Measurements from ENCODE around the gene ARHGAP26. TPM values are rescaled to one million over a fixed set of nuclear protein-coding genes. Genes with fewer than 3 reads are reported as not detected.

Gene ARHGAP26
- total and polyA plus RNA-seq, 7 experiments from 2014 or later, result 10.5 to 123 (median 22.7) TPM

DNA sequence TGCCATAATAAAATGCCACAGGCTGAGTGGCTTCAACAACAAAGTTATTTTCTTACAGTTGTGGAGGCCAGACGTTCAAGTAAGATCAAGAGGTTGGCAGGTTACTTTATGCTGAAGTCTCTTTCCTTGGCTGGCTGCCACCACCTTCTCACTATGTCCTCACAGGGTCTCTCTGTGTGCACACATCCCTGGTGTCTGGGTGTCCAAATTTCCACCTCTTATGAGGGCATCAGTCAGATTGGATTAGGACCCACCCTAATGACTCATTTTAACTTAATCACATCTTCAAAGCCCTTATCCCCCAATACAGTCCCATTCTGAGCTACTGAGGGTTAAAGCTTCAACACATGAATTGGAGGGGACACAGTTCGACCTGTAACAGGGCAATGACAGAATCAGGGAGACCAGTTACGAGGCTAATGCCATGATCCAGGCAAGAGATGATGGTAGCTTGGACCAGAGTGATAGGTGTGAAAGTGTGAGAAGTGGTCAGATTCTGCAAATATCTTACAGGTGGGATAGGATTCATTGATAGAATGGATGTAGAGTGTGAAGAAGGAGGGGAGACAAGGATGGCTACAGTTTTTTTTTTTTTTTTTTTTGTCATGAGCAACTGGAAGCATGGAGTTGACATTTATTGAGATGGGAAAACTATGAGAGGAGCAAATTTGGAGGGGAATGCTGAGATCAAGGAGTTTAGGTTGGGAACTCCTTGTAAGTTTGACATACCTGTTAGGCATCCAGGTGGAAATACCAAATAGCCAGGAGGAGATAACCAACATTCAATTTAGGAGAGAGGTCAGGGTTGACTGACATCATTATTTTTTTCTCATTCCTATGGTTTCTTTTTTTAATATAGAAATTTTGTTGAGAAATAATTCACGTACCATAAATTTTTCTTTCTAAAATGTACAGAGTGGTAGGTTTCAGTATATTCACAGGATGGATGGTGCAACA lies 44.7 kb upstream of the ARHGAP26 start:
- no peak for DNase-seq
- H3K27ac ChIP-seq (ENCODE audit: low read depth, low read length), result no peak overlapping the region
- CTCF ChIA-PET, result no interaction called here
- Mint-ChIP-seq H3K4me1 (peaks cover 0 to 4% (median 0%) of the 10 kb centered on the region in 7 donors), H3K27ac (no peak overlapping the region), H3K9me3 (no peaks in the 10 kb centered on the region), H3K4me3 (no peak overlapping the region), H3K36me3 (no peaks in the 10 kb centered on the region), H3K27me3 (peaks cover 0 to 2% (median 0%) of the 10 kb centered on the region in 5 donors)
- no peak overlapping the region for H3K4me3 ChIP-seq (ENCODE audit: low read length)
- intact Hi-C loops (cut with micrococcal nuclease), result no loop called here
- POLR2A ChIA-PET, result no interaction called here
- no peaks in the 10 kb centered on the region for H3K4me1 ChIP-seq (ENCODE audit: control insufficient read depth in 2 of 2, insufficient read depth in 2 of 2, low read length in 2 of 2)
- ATAC-seq, result no peak
- no peaks in the 10 kb centered on the region for H3K27me3 ChIP-seq (ENCODE audit: control insufficient read depth in 2 of 2, insufficient read depth in 2 of 2, low read length in 2 of 2)
- H3K9me3 ChIP-seq (ENCODE audit: control insufficient read depth in 2 of 3, low read length in 3 of 3), result no peaks in the 10 kb centered on the region
- no peaks in the 10 kb centered on the region for H3K36me3 ChIP-seq (ENCODE audit: control insufficient read depth in 2 of 3, insufficient read depth in 3 of 3, low read length in 3 of 3)

- Histone ChIP-seq H3K4me3 (ENCODE audit: low read length) (no peak overlapping the region), H3K27me3 (ENCODE audit: control insufficient read depth in 2 of 2, insufficient read depth in 2 of 2, low read length in 2 of 2) (no peaks in the 10 kb centered on the region), H3K27ac (ENCODE audit: low read depth, low read length) (no peak overlapping the region), H3K4me1 (ENCODE audit: control insufficient read depth in 2 of 2, insufficient read depth in 2 of 2, low read length in 2 of 2) (no peaks in the 10 kb centered on the region), H3K36me3 (ENCODE audit: control insufficient read depth in 2 of 3, insufficient read depth in 3 of 3, low read length in 3 of 3) (no peaks in the 10 kb centered on the region), H3K9me3 (ENCODE audit: control insufficient read depth in 2 of 3, low read length in 3 of 3) (no peaks in the 10 kb centered on the region)
- H3K27me3 Mint-ChIP-seq, result peaks cover 0 to 2% (median 0%) of the 10 kb centered on the region in 5 donors
- H3K27ac Mint-ChIP-seq, result no peak overlapping the region
- ChIA-PET POLR2A (no interaction called here), CTCF (no interaction called here)
- ATAC-seq (peak; percentile 59), DNase-seq (no peak)
- no peak overlapping the region for H3K4me3 Mint-ChIP-seq
- no peaks in the 10 kb centered on the region for H3K36me3 Mint-ChIP-seq
- intact Hi-C loops (cut with micrococcal nuclease), result no loop called here
- peaks cover 0 to 4% (median 0%) of the 10 kb centered on the region in 7 donors for H3K4me1 Mint-ChIP-seq
- H3K9me3 Mint-ChIP-seq, result no peaks in the 10 kb centered on the region
Observed at GRCh38 chr5:142726188-142726731, 43.9 kb upstream of the ARHGAP26 start.

DNA sequence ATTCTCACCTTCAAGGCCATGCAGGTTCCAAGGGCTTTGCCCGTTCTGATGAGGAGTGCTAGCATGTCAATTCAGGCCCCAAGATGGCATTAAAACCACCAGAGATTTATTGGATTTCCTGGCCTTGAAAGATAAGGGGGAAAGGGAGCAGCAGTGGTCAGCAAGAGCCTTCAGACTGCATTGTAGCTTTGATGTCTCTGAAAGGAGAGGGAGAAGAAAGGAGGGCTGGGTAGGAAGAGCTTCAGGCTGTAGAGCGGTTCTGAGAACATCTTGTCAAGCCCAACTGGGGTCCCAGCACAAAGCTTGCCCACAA lies 42.5 kb upstream of the ARHGAP26 start:
- DNase-seq (no peak), ATAC-seq (no peak)
- ChIA-PET POLR2A (no interaction called here), CTCF (interaction anchor here (1.1 kb wide), 1 partner anchor 161 kb away, joined by 3 read pairs; no protein-coding TSS in a partner anchor)
- intact Hi-C loops (cut with micrococcal nuclease), result no loop called here
- Histone ChIP-seq H3K27ac (ENCODE audit: low read depth, low read length) (no peak overlapping the region), H3K4me1 (ENCODE audit: control insufficient read depth in 2 of 2, insufficient read depth in 2 of 2, low read length in 2 of 2) (peaks cover 0 to 3% of the 10 kb centered on the region in 2 donors), H3K9me3 (ENCODE audit: control insufficient read depth in 2 of 3, low read length in 3 of 3) (no peaks in the 10 kb centered on the region), H3K27me3 (ENCODE audit: control insufficient read depth in 2 of 2, insufficient read depth in 2 of 2, low read length in 2 of 2) (no peaks in the 10 kb centered on the region), H3K36me3 (ENCODE audit: control insufficient read depth in 2 of 3, insufficient read depth in 3 of 3, low read length in 3 of 3) (no peaks in the 10 kb centered on the region), H3K4me3 (ENCODE audit: low read length) (no peak overlapping the region)
- Mint-ChIP-seq H3K27ac (no peak overlapping the region), H3K36me3 (no peaks in the 10 kb centered on the region), H3K4me3 (no peak overlapping the region), H3K4me1 (peaks cover 0 to 4% (median 0%) of the 10 kb centered on the region in 7 donors), H3K27me3 (peaks cover 0 to 2% (median 0%) of the 10 kb centered on the region in 5 donors), H3K9me3 (no peaks in the 10 kb centered on the region)

- no peak overlapping the region for H3K27ac Mint-ChIP-seq
- H3K36me3 Mint-ChIP-seq, result no peaks in the 10 kb centered on the region
- DNase-seq (no peak), ATAC-seq (no peak)
- Histone ChIP-seq H3K9me3 (ENCODE audit: control insufficient read depth in 2 of 3, low read length in 3 of 3) (no peaks in the 10 kb centered on the region), H3K36me3 (ENCODE audit: control insufficient read depth in 2 of 3, insufficient read depth in 3 of 3, low read length in 3 of 3) (no peaks in the 10 kb centered on the region), H3K4me1 (ENCODE audit: control insufficient read depth in 2 of 2, insufficient read depth in 2 of 2, low read length in 2 of 2) (peaks cover 7 to 33% of the 10 kb centered on the region in 2 donors), H3K27ac (ENCODE audit: low read depth, low read length) (no peak overlapping the region), H3K27me3 (ENCODE audit: control insufficient read depth in 2 of 2, insufficient read depth in 2 of 2, low read length in 2 of 2) (no peaks in the 10 kb centered on the region), H3K4me3 (ENCODE audit: low read length) (no peak overlapping the region)
- POLR2A ChIA-PET, result no interaction called here
- H3K4me1 Mint-ChIP-seq, result peaks cover 6 to 22% (median 13%) of the 10 kb centered on the region in 7 donors
- H3K27me3 Mint-ChIP-seq, result peaks cover 0 to 9% (median 0%) of the 10 kb centered on the region in 5 donors
- no peak overlapping the region for H3K4me3 Mint-ChIP-seq
- CTCF ChIA-PET, result interaction anchor here (0.6 to 1.5 kb wide), 4 partner anchors 12 to 131 kb away, joined by 3 to 6 read pairs (median 4); no protein-coding TSS in a partner anchor
- no peaks in the 10 kb centered on the region for H3K9me3 Mint-ChIP-seq
- intact Hi-C loops (cut with micrococcal nuclease), result no loop called here
Observed at GRCh38 chr5:142735323-142736246, 34.6 kb upstream of the ARHGAP26 start.

DNA sequence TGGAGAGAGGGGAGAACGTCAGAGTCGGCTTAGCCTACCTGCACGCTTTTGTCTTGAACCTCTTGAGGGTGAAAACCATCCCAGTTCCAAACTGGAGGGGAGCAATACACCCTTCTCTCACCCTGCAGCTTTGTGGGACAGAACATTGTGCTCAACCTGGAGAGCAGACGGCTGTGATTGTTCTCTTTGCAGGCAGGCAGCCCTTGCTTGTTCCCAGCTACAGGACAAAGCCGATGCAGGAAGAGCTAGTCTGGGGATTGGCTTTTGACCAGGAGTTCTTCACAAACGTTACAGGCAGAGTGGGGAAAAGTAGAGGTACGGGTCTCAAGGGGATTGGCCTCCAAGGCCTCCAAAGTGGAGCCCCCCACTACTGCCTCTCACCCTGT lies 33.9 kb upstream of the ARHGAP26 start:
- H3K9me3 Mint-ChIP-seq, result no peaks in the 10 kb centered on the region
- H3K27ac Mint-ChIP-seq, result no peak overlapping the region
- no peaks in the 10 kb centered on the region for H3K36me3 Mint-ChIP-seq
- H3K27me3 Mint-ChIP-seq, result peaks cover 0 to 12% (median 0%) of the 10 kb centered on the region in 5 donors
- no peaks in the 10 kb centered on the region for H3K27me3 ChIP-seq (ENCODE audit: control insufficient read depth in 2 of 2, insufficient read depth in 2 of 2, low read length in 2 of 2)
- peaks cover 7 to 33% of the 10 kb centered on the region in 2 donors for H3K4me1 ChIP-seq (ENCODE audit: control insufficient read depth in 2 of 2, insufficient read depth in 2 of 2, low read length in 2 of 2)
- no peaks in the 10 kb centered on the region for H3K9me3 ChIP-seq (ENCODE audit: control insufficient read depth in 2 of 3, low read length in 3 of 3)
- H3K4me3 ChIP-seq (ENCODE audit: low read length), result no peak overlapping the region
- DNase-seq, result no peak
- no peak for ATAC-seq
- H3K4me3 Mint-ChIP-seq, result no peak overlapping the region
- CTCF ChIA-PET, result interaction anchor here (1.2 kb wide), 2 partner anchors 12 to 23 kb away, joined by 3 to 4 read pairs; no protein-coding TSS in a partner anchor
- intact Hi-C loops (cut with micrococcal nuclease), result no loop called here
- H3K36me3 ChIP-seq (ENCODE audit: control insufficient read depth in 2 of 3, insufficient read depth in 3 of 3, low read length in 3 of 3), result no peaks in the 10 kb centered on the region
- H3K27ac ChIP-seq (ENCODE audit: low read depth, low read length), result no peak overlapping the region
- POLR2A ChIA-PET, result no interaction called here
- peaks cover 6 to 22% (median 13%) of the 10 kb centered on the region in 7 donors for H3K4me1 Mint-ChIP-seq

- CTCF ChIA-PET, result interaction anchor here (1.2 kb wide), 2 partner anchors 11 to 24 kb away, joined by 3 to 4 read pairs; no protein-coding TSS in a partner anchor
Observed at GRCh38 chr5:142737179-142737578, 33.0 kb upstream of the ARHGAP26 start.

More at GRCh38 chr5:142737179-142737578, 33.0 kb upstream of the ARHGAP26 start:
- DNase-seq (no peak), ATAC-seq (peak; percentile 59)
- POLR2A ChIA-PET, result no interaction called here
- Mint-ChIP-seq H3K27ac (no peak overlapping the region), H3K4me3 (no peak overlapping the region), H3K4me1 (peaks cover 6 to 22% (median 13%) of the 10 kb centered on the region in 7 donors), H3K27me3 (peaks cover 0 to 15% (median 0%) of the 10 kb centered on the region in 5 donors), H3K9me3 (no peaks in the 10 kb centered on the region), H3K36me3 (no peaks in the 10 kb centered on the region)
- Histone ChIP-seq H3K27me3 (ENCODE audit: control insufficient read depth in 2 of 2, insufficient read depth in 2 of 2, low read length in 2 of 2) (no peaks in the 10 kb centered on the region), H3K4me1 (ENCODE audit: control insufficient read depth in 2 of 2, insufficient read depth in 2 of 2, low read length in 2 of 2) (peaks cover 7 to 33% of the 10 kb centered on the region in 2 donors), H3K9me3 (ENCODE audit: control insufficient read depth in 2 of 3, low read length in 3 of 3) (no peaks in the 10 kb centered on the region), H3K27ac (ENCODE audit: low read depth, low read length) (no peak overlapping the region), H3K36me3 (ENCODE audit: control insufficient read depth in 2 of 3, insufficient read depth in 3 of 3, low read length in 3 of 3) (no peaks in the 10 kb centered on the region), H3K4me3 (ENCODE audit: low read length) (no peak overlapping the region)
- intact Hi-C loops (cut with micrococcal nuclease), result no loop called here

Data from naive thymus-derived CD4-positive, alpha-beta T cell (primary cell).